ENCODE results near the gene ZEB2. TPM values are rescaled to one million over a fixed set of nuclear protein-coding genes. Genes with fewer than 3 reads are reported as not detected.

ZEB2 gene
- total RNA-seq, 4 donors from 2014 or later: 12.4 to 149 (median 29.9) TPM

GRCh38 chr2:144502369-144502768 lies 17.6 kb downstream of the ZEB2 start:
- peak overlapping the region in 2 of 4 donors; percentile 44 to 89 for H3K27ac ChIP-seq
- H3K4me3 ChIP-seq: no peak overlapping the region
- H3K4me1 ChIP-seq: peaks cover 0 to 7% (median 0%) of the 10 kb centered on the region in 4 donors
- no peak for DNase-seq
- TF ChIP-seq POLR2A (IDR thresholded peaks at IDR 0.05) (no peak), CTCF (IDR thresholded peaks at IDR 0.05) (no peak)
- H3K27me3 ChIP-seq: no peaks in the 10 kb centered on the region
- no peaks in the 10 kb centered on the region for H3K9me3 ChIP-seq
- H3K36me3 ChIP-seq: no peaks in the 10 kb centered on the region

GRCh38 chr2:144501627-144502026 lies 18.3 kb downstream of the ZEB2 start:
- no peaks in the 10 kb centered on the region for H3K36me3 ChIP-seq
- no peaks in the 10 kb centered on the region for H3K9me3 ChIP-seq
- H3K27me3 ChIP-seq: no peaks in the 10 kb centered on the region
- DNase-seq: no peak
- H3K4me3 ChIP-seq: no peak overlapping the region
- H3K27ac ChIP-seq: peak overlapping the region in 2 of 4 donors; percentile 43 to 44
- peaks cover 0 to 7% (median under 1%) of the 10 kb centered on the region in 4 donors for H3K4me1 ChIP-seq
- TF ChIP-seq CTCF (IDR thresholded peaks at IDR 0.05) (no peak), POLR2A (IDR thresholded peaks at IDR 0.05) (no peak)

GRCh38 chr2:144501118-144501517 lies 18.8 kb downstream of the ZEB2 start:
- no peaks in the 10 kb centered on the region for H3K9me3 ChIP-seq
- peak overlapping the region in 1 of 4 donors; percentile 43 for H3K27ac ChIP-seq
- H3K36me3 ChIP-seq: no peaks in the 10 kb centered on the region
- H3K4me1 ChIP-seq: peaks cover 0 to 6% (median 2%) of the 10 kb centered on the region in 4 donors
- TF ChIP-seq POLR2A (IDR thresholded peaks at IDR 0.05) (no peak), CTCF (IDR thresholded peaks at IDR 0.05) (no peak)
- no peak overlapping the region for H3K4me3 ChIP-seq
- no peak for DNase-seq
- no peaks in the 10 kb centered on the region for H3K27me3 ChIP-seq

- Histone ChIP-seq H3K27ac (peak overlapping the region in 1 of 4 donors; percentile 43), H3K9me3 (no peaks in the 10 kb centered on the region), H3K4me3 (no peak overlapping the region), H3K27me3 (no peaks in the 10 kb centered on the region), H3K36me3 (no peaks in the 10 kb centered on the region), H3K4me1 (peaks cover 0 to 6% (median 2%) of the 10 kb centered on the region in 4 donors)
- no peak for DNase-seq
- TF ChIP-seq POLR2A (IDR thresholded peaks at IDR 0.05) (no peak), CTCF (IDR thresholded peaks at IDR 0.05) (no peak)
These were observed 19.4 kb downstream of the ZEB2 start for GRCh38 chr2:144500563-144500962.

GRCh38 chr2:144498277-144498676 lies 21.6 kb downstream of the ZEB2 start:
- Histone ChIP-seq H3K4me3 (no peak overlapping the region), H3K27ac (no peak overlapping the region), H3K36me3 (no peaks in the 10 kb centered on the region), H3K9me3 (no peaks in the 10 kb centered on the region), H3K4me1 (peaks cover 0 to 6% (median 2%) of the 10 kb centered on the region in 4 donors), H3K27me3 (no peaks in the 10 kb centered on the region)
- no peak for DNase-seq
- TF ChIP-seq POLR2A (IDR thresholded peaks at IDR 0.05): no peak
- TF ChIP-seq CTCF (IDR thresholded peaks at IDR 0.05): no peak
